Stimulated activated CD8-positive, alpha-beta memory T cell treated with anti-CD3 and anti-CD28 coated beads, Interleukin-4, amount 100 ng/mL, for 24 hours (primary cell): ENCODE data around the gene PPP6R2.

Experiments
- DNase-seq: peaks from one replicate; pipeline ENCODE4 v3.0.0-alpha.2; 2020; ENCODE audit warnings: low read depth

PPP6R2 gene

DNA sequence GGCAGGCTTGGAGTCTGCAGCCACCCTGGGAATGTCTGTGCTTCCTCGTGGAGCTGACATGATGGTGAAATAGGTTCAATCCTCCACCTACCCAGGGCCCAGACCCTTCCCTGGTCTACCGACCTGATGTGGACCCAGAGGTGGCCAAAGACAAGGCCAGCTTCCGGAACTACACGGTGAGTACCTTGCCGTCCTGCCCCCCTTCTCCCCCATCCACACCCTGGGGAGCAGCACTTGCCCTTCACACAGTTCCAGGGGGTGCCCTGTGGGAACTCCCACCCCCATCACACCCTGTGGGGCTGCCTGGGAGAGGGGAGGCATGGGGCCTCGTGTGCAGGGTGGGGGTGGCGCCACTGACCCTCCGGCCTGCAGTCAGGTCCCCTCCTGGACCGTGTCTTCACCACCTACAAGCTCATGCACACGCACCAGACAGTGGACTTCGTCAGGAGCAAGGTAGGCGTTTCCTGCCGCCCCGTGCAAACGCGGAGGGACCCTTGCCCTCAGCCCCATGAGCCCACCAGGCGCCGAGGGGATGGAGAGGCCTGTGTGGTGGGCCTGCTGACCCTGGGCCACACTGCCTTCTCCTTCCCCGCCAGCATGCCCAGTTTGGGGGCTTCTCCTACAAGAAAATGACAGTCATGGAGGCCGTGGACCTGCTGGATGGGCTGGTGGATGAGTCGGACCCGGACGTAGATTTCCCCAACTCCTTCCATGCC is 144.3 kb downstream of the PPP6R2 start:
- DNase-seq: no peak

DNA sequence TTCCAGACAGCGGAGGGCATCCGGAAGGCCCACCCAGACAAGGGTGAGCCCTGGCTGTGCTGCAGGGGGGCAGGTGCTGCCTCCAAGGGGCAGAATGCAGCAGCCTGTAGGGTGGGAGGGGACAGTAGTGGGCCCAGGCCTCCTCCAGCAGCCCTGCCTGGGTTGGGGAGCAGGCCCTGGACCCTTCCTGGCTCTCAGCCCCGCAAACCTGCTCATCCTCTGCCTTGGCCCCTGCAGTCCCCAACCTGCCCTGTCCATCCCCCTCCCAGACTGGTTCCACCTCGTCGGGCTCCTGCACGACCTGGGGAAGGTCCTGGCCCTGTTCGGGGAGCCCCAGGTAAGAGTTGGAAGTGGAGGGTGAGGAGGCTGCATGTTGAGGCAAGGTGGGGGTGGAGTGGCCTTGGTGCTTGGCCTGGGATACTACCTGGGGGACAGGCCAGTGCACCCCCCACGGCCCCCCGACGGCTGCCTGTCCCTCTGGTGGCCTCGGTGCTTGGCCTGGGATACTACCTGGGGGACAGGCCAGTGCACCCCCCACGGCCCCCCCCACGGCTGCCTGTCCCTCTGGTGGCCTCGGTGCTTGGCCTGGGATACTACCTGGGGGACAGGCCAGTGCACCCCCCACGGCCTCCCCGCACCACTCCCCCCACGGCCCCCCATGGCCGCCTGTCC is 145.0 kb downstream of the PPP6R2 start:
- DNase-seq: no peak

- no peak for DNase-seq
These were observed 145.8 kb downstream of the PPP6R2 start for GRCh38 chr22:50488886-50489285.

GRCh38 chr22:50489363-50490243 is 146.5 kb downstream of the PPP6R2 start:
- no peak for DNase-seq

DNA sequence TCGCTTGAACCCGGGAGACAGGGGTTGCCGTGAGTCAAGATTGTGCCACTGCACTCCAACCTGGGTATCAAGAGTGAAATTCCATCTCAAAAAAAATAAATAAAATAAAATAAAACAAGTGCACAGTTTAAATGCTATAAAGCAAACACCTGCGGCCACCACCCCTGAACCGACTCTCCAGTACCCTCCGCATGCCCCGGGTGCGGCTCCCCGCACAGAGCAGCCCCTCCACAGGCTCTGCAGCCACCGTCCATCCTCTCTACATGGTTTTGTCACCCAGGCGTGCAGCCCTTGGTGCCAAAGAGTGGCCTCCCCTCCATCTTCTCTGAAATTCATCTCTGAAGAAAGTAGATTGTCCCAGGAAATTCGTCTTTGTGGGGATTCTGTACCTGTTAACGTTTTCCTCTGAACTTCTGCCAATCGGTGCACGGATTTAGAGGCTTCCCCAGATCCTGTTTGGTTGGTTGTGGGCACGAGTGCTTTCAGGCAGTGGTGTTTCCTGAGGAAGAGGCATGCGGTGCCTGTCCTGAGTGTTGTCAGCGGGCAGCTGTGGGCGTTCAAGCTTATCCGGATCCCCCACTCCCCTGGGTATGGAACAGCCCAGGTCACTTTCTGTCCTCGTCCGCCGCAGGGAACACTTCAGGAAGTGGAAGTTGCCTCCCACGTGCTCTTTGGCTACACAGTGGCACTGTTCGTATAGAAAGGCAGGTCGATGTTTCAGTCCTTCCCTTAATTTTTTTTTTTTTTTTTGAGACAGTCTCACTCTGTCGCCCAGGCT is 147.6 kb downstream of the PPP6R2 start:
- DNase-seq: no peak
